ENCODE results near the gene DAP3.
A peak's percentile ranks its signal among the peaks of the same experiment; 100 is the strongest.
"Not testable (repeated sequence)": the region's sequence is repeated elsewhere in the genome, so short reads cannot be mapped to it uniquely, and the experiment has no call there.

DAP3 gene

GRCh38 chr1:155689081-155689607, at the start of gene DAP3:
TSS of gene DAP3 (plus strand) at chr1:155689091. CDS start at chr1:155709780, 20,689 bp downstream.
- H3K36me3 ChIP-seq (ENCODE audit: insufficient read depth, low read length), result peaks cover 14% of the 10 kb centered on the region
- peak within 1 kb of the TSS; percentile 48 for H2AFZ ChIP-seq (ENCODE audit: low read depth, low read length)
- H3K27me3 ChIP-seq (ENCODE audit: insufficient read depth, low read length); H3K9me3 ChIP-seq (ENCODE audit: low read length): not testable (repeated sequence)
- peaks cover 14% of the 10 kb centered on the region for H3K4me1 ChIP-seq (ENCODE audit: insufficient read depth, low read length)
- H3K4me3 ChIP-seq (ENCODE audit: low read length), result peak within 1 kb of the TSS; percentile 79

- Histone ChIP-seq H3K27me3 (ENCODE audit: insufficient read depth, low read length) (no peaks in the 10 kb centered on the region), H3K36me3 (ENCODE audit: insufficient read depth, low read length) (no peaks in the 10 kb centered on the region), H3K4me3 (ENCODE audit: low read length) (no peak overlapping the region), H2AFZ (ENCODE audit: low read depth, low read length) (no peak overlapping the region), H3K4me1 (ENCODE audit: insufficient read depth, low read length) (no peaks in the 10 kb centered on the region), H3K9me3 (ENCODE audit: low read length) (peaks cover 17% of the 10 kb centered on the region)
These were observed 48.5 kb upstream of the DAP3 start for GRCh38 chr1:155640367-155640766.

GRCh38 chr1:155642559-155643180, 46.2 kb upstream of the DAP3 start:
- not testable (repeated sequence) for H3K36me3 ChIP-seq (ENCODE audit: insufficient read depth, low read length); H3K4me3 ChIP-seq (ENCODE audit: low read length); H3K27me3 ChIP-seq (ENCODE audit: insufficient read depth, low read length); H3K4me1 ChIP-seq (ENCODE audit: insufficient read depth, low read length); H2AFZ ChIP-seq (ENCODE audit: low read depth, low read length)
- peaks cover 17% of the 10 kb centered on the region for H3K9me3 ChIP-seq (ENCODE audit: low read length)

DNA sequence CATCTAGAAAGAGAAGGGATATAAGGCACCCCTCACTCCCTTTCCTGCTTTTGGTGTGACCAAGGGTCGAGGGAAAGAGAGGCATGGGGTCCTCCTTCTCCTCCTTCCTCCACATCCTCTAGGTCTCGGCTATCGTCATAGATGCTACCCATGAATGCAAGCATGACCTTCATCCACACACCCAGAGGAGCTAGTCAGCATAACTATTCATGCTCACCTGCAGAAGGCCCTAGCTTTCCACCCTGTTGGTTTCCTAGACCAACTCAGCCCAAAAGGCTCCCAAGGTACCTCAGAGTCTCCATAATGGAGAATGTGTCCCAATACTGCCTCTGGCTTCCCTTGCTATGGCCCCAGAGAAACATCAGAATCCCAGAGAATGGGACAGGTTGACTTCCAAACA, 45.7 kb upstream of the DAP3 start:
- Histone ChIP-seq H3K4me3 (ENCODE audit: low read length) (no peak overlapping the region), H3K4me1 (ENCODE audit: insufficient read depth, low read length) (peaks cover 3% of the 10 kb centered on the region), H3K36me3 (ENCODE audit: insufficient read depth, low read length) (no peaks in the 10 kb centered on the region), H3K27me3 (ENCODE audit: insufficient read depth, low read length) (no peaks in the 10 kb centered on the region), H3K9me3 (ENCODE audit: low read length) (peaks cover 17% of the 10 kb centered on the region), H2AFZ (ENCODE audit: low read depth, low read length) (no peak overlapping the region)

- H3K4me3 ChIP-seq (ENCODE audit: low read length), result no peak overlapping the region
- no peaks in the 10 kb centered on the region for H3K36me3 ChIP-seq (ENCODE audit: insufficient read depth, low read length)
- peaks cover 9% of the 10 kb centered on the region for H3K4me1 ChIP-seq (ENCODE audit: insufficient read depth, low read length)
These were observed 43.8 kb upstream of the DAP3 start for GRCh38 chr1:155645034-155645598.

GRCh38 chr1:155645648-155646047, 43.2 kb upstream of the DAP3 start:
- Histone ChIP-seq H3K4me1 (ENCODE audit: insufficient read depth, low read length) (peaks cover 9% of the 10 kb centered on the region), H2AFZ (ENCODE audit: low read depth, low read length) (no peak overlapping the region), H3K36me3 (ENCODE audit: insufficient read depth, low read length) (no peaks in the 10 kb centered on the region), H3K9me3 (ENCODE audit: low read length) (peaks cover 14% of the 10 kb centered on the region), H3K4me3 (ENCODE audit: low read length) (no peak overlapping the region), H3K27me3 (ENCODE audit: insufficient read depth, low read length) (no peaks in the 10 kb centered on the region)

More at GRCh38 chr1:155645034-155645598, 43.8 kb upstream of the DAP3 start:
- Histone ChIP-seq H2AFZ (ENCODE audit: low read depth, low read length) (no peak overlapping the region), H3K27me3 (ENCODE audit: insufficient read depth, low read length) (no peaks in the 10 kb centered on the region), H3K9me3 (ENCODE audit: low read length) (peaks cover 14% of the 10 kb centered on the region)

GRCh38 chr1:155646307-155646706, 42.6 kb upstream of the DAP3 start:
- Histone ChIP-seq H2AFZ (ENCODE audit: low read depth, low read length) (no peak overlapping the region), H3K9me3 (ENCODE audit: low read length) (peaks cover 14% of the 10 kb centered on the region), H3K27me3 (ENCODE audit: insufficient read depth, low read length) (no peaks in the 10 kb centered on the region), H3K4me1 (ENCODE audit: insufficient read depth, low read length) (peaks cover 9% of the 10 kb centered on the region), H3K36me3 (ENCODE audit: insufficient read depth, low read length) (no peaks in the 10 kb centered on the region), H3K4me3 (ENCODE audit: low read length) (no peak overlapping the region)

DNA sequence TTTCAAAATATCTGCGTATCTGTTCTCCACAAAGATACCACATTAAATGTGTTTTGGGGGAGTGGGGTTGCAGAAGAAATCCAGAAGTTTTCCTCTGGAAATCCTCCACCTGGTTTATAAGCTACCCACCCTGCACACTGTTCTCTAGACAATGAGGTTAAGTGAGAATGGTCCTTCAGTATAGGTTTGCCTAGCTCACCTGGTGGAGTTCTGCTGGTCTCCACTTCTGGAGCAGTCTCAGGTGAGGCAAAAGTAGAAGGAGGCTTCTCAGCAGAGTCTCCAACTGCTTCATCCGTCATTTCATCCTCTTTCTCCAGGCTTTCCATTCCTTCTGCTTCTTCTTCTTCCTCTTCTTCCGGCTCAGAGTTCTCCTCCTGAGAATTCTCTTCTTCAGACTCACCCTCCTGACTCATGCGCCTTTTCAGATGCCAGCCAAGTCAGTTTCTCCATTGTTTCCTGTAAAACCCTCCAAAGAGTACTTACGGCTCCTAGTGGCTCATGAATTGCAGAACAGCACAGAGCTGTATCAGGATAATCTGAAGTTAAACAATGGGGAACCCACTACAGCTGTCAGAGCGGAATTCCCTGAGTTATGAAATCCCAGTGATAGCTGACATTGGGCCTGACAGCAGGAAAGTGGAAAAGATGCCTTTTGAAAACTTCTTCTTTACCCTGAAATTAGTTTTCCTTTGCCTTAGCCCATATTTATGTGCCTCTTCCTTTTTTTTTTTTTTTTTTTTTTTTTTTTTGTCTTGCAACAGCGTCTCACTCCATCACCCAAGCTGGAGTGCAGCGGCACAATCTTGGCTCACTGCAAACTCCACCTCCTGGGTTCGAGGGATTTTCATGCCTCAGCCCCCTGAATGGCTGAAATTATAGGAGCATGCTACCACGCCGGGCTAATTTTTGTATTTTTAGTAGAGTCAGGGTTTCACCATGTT, 40.4 kb upstream of the DAP3 start:
- Histone ChIP-seq H2AFZ (ENCODE audit: low read depth, low read length) (peak overlapping the region; percentile 56), H3K4me3 (ENCODE audit: low read length) (peak overlapping the region; percentile 29)

GRCh38 chr1:155649676-155650075, 39.2 kb upstream of the DAP3 start:
- Histone ChIP-seq H3K27me3 (ENCODE audit: insufficient read depth, low read length) (no peaks in the 10 kb centered on the region), H3K4me1 (ENCODE audit: insufficient read depth, low read length) (peaks cover 9% of the 10 kb centered on the region), H3K9me3 (ENCODE audit: low read length) (no peaks in the 10 kb centered on the region), H3K4me3 (ENCODE audit: low read length) (no peak overlapping the region), H3K36me3 (ENCODE audit: insufficient read depth, low read length) (no peaks in the 10 kb centered on the region), H2AFZ (ENCODE audit: low read depth, low read length) (no peak overlapping the region)

More for the DNA sequence above, 40.4 kb upstream of the DAP3 start:
- no peaks in the 10 kb centered on the region for H3K27me3 ChIP-seq (ENCODE audit: insufficient read depth, low read length)
- peaks cover 4% of the 10 kb centered on the region for H3K9me3 ChIP-seq (ENCODE audit: low read length)
- H3K4me1 ChIP-seq (ENCODE audit: insufficient read depth, low read length), result peaks cover 9% of the 10 kb centered on the region
- no peaks in the 10 kb centered on the region for H3K36me3 ChIP-seq (ENCODE audit: insufficient read depth, low read length)

DNA sequence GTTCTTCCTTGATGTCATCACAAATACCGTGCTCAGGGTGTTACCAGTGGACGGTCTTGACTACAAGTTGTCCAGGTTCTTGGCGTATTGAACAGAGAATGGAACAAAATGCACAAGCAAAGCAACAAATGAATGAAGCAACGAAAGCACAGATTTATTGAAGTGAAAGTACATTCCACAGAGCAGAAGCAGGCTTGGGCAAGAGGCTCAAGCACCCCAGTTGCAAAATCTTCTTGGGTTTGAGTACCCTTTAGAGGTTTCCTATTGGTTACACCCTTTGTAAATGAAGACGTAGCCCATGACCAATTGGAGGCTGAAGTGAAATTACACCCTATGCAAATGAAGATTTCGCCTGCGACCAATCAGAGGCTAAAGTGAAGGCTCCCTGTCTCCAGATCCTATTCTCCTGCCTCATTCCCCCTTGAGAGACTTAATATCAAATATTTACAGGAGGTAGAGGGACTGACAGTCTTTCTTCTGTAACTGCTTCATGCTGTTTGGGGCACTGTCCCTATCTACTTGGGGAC, 38.6 kb upstream of the DAP3 start:
- Histone ChIP-seq H3K4me3 (ENCODE audit: low read length) (no peak overlapping the region), H3K9me3 (ENCODE audit: low read length) (no peaks in the 10 kb centered on the region)

DNA sequence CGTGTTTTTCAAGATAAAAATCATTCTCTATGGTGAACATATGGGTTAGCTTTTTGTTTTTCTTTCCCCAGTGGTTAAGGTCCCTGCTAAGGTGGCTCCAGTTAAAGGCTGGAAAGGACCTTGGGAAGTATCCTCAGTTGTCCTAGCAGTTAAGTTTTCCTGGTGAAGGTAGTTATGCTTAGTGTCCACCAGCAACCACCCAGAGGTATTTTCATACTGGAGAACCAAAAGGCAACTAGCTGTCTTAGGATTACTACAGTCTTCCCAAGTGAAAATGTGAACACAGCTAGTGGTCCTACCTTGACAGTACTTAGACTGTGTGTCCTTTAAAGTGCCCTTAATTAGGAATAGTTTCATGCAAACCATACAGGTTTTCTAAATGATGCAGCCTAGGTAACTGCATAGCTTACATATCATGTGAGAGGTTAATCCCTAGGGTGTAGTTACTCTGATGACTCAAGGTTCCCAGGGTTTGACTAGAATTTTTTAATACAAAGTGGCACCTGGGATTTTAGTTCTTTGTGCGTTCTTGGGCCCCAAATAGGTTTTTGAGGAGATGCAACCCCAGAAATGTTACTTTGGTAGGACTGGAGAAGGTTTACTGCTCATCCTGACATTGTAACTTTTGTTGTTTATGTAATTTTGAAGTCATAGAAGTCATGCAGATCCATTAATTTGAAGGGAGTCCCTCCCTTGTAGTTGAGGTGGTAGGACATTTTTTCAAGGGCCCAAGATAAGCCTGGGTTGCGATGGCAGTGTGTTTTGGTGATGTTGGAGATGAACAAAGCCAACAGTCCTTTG, 36.8 kb upstream of the DAP3 start:
- Histone ChIP-seq H2AFZ (ENCODE audit: low read depth, low read length) (no peak overlapping the region), H3K4me1 (ENCODE audit: insufficient read depth, low read length) (peaks cover 9% of the 10 kb centered on the region), H3K4me3 (ENCODE audit: low read length) (no peak overlapping the region), H3K27me3 (ENCODE audit: insufficient read depth, low read length) (no peaks in the 10 kb centered on the region), H3K9me3 (ENCODE audit: low read length) (no peaks in the 10 kb centered on the region), H3K36me3 (ENCODE audit: insufficient read depth, low read length) (no peaks in the 10 kb centered on the region)

More for the DNA sequence above, 38.6 kb upstream of the DAP3 start:
- H3K36me3 ChIP-seq (ENCODE audit: insufficient read depth, low read length), result no peaks in the 10 kb centered on the region
- peaks cover 9% of the 10 kb centered on the region for H3K4me1 ChIP-seq (ENCODE audit: insufficient read depth, low read length)
- no peaks in the 10 kb centered on the region for H3K27me3 ChIP-seq (ENCODE audit: insufficient read depth, low read length)
- no peak overlapping the region for H2AFZ ChIP-seq (ENCODE audit: low read depth, low read length)

GRCh38 chr1:155652951-155653350, 35.9 kb upstream of the DAP3 start:
- Histone ChIP-seq H3K4me1 (ENCODE audit: insufficient read depth, low read length) (peaks cover 9% of the 10 kb centered on the region), H3K4me3 (ENCODE audit: low read length) (no peak overlapping the region), H3K9me3 (ENCODE audit: low read length) (no peaks in the 10 kb centered on the region), H2AFZ (ENCODE audit: low read depth, low read length) (no peak overlapping the region), H3K27me3 (ENCODE audit: insufficient read depth, low read length) (no peaks in the 10 kb centered on the region), H3K36me3 (ENCODE audit: insufficient read depth, low read length) (no peaks in the 10 kb centered on the region)

All from neuron (in vitro differentiated cells).